G401.6 (cell line): ENCODE results near the gene BTNL9.
"Not testable (repeated sequence)": the region's sequence is repeated elsewhere in the genome, so short reads cannot be mapped to it uniquely, and the experiment has no call there.

Experiments
- FAIRE-seq: peaks from 2 replicates; lab custom pipeline; 2012; peaks lifted over from hg19 to GRCh38; lab: Jason Lieb, UNC

The BTNL9 gene

GRCh38 chr5:181039931-181040630 lies at the start of gene BTNL9:
TSS of gene BTNL9 (plus strand) at chr5:181040266. CDS start at chr5:181045490, 5,224 bp downstream.
- FAIRE-seq: no peak

GRCh38 chr5:180990882-180991242 lies 49.2 kb upstream of the BTNL9 start:
- no peak for FAIRE-seq

- no peak for FAIRE-seq
Measured at GRCh38 chr5:181001947-181002346, 38.1 kb upstream of the BTNL9 start.

GRCh38 chr5:181005791-181006190 lies 34.3 kb upstream of the BTNL9 start:
- no peak for FAIRE-seq

GRCh38 chr5:181008136-181008535 lies 31.9 kb upstream of the BTNL9 start:
- no peak for FAIRE-seq

GRCh38 chr5:181010018-181010417 lies 30.0 kb upstream of the BTNL9 start:
- FAIRE-seq: not testable (repeated sequence)

- not testable (repeated sequence) for FAIRE-seq
Measured at GRCh38 chr5:181014654-181015053, 25.4 kb upstream of the BTNL9 start.

- not testable (repeated sequence) for FAIRE-seq
Measured at GRCh38 chr5:181017448-181017847, 22.6 kb upstream of the BTNL9 start.

GRCh38 chr5:181020688-181021087 lies 19.4 kb upstream of the BTNL9 start:
- FAIRE-seq: no peak

GRCh38 chr5:181024245-181025064 lies 15.6 kb upstream of the BTNL9 start:
- no peak for FAIRE-seq

GRCh38 chr5:181027452-181028031 lies 12.5 kb upstream of the BTNL9 start:
- no peak for FAIRE-seq

- no peak for FAIRE-seq
Measured at GRCh38 chr5:181028032-181028819, 11.8 kb upstream of the BTNL9 start.

GRCh38 chr5:181031716-181032115 lies 8.3 kb upstream of the BTNL9 start:
- no peak for FAIRE-seq

- FAIRE-seq: no peak
Measured at GRCh38 chr5:181035991-181036815, 3.9 kb upstream of the BTNL9 start.

GRCh38 chr5:181036816-181037364 lies 3.2 kb upstream of the BTNL9 start:
- FAIRE-seq: no peak

GRCh38 chr5:181037365-181037861 lies 2.7 kb upstream of the BTNL9 start:
- no peak for FAIRE-seq

- no peak for FAIRE-seq
Measured at GRCh38 chr5:181039471-181039870, 595 bp upstream of the BTNL9 start.

GRCh38 chr5:181040631-181040945 lies 522 bp downstream of the BTNL9 start:
- no peak for FAIRE-seq

- FAIRE-seq: no peak
Measured at GRCh38 chr5:181041043-181041442, 977 bp downstream of the BTNL9 start.

- FAIRE-seq: no peak
Measured at GRCh38 chr5:181042036-181042713, 2.1 kb downstream of the BTNL9 start.

- FAIRE-seq: no peak
Measured at GRCh38 chr5:181042722-181043121, 2.7 kb downstream of the BTNL9 start.
